Measurements from ENCODE around the gene CDR2. TPM values are rescaled to one million over a fixed set of nuclear protein-coding genes. Genes with fewer than 3 reads are reported as not detected.

Gene CDR2
- total and polyA plus RNA-seq, 2 of the 13 experiments (the other 11 are each of a cell fraction or from before 2014, with no cell fraction given), result 59.0 to 78.9 TPM

GRCh38 chr16:22313876-22314470 is 60.4 kb downstream of the CDR2 start:
- H3K4me2 ChIP-seq (ENCODE audit: low read depth, low read length), result no peak overlapping the region
- H3K79me2 ChIP-seq (ENCODE audit: insufficient read depth, low read length), result no peaks in the 10 kb centered on the region
- no peak overlapping the region for H3K9ac ChIP-seq (ENCODE audit: insufficient read depth, low read depth, low read length)
- peaks cover 72 to 89% of the 10 kb centered on the region in 2 experiments for H3K36me3 ChIP-seq (replicated peaks in 1 of 2; ENCODE audit: control insufficient read depth in 1 of 2, insufficient read depth in 2 of 2, low read length in 2 of 2)
- in situ Hi-C loops (cut with HindIII; ENCODE audit: extremely low pct_ligation_motif_present, low pct_unique_long_range_greater_than_20kb) (no loop called here), intact Hi-C loops (cut with micrococcal nuclease; ENCODE audit: unreplicated experiment) (no loop called here)
- no peak overlapping the region for H2AFZ ChIP-seq (ENCODE audit: low read length)
- ChIA-PET CTCF (ENCODE audit: low intra/inter-chr PET ratio, low total read pairs) (no interaction called here), POLR2A (interaction anchor here (1.3 kb wide), 1 partner anchor 14 kb away, joined by 3 read pairs; no protein-coding TSS in a partner anchor)
- no TSS peak for BruUV-seq (replicated peaks)
- ATAC-seq, result no peak
- no peaks in the 10 kb centered on the region for H3K27me3 ChIP-seq (ENCODE audit: control insufficient read depth in 1 of 2, insufficient read depth in 2 of 2, low read length in 2 of 2)
- no peak for FAIRE-seq
- TF ChIP-seq PAF1 (CRISPR knock-in tag; IDR thresholded peaks at IDR 0.05) (peak; percentile 49; the same call in 1 of the 2 replicates), HOXD1 (CRISPR knock-in tag; IDR thresholded peaks at IDR 0.05) (no peak)
- 0 out of 2 replicates have a peak, but pooled peaks cover 7% of the 10 kb centered on the region for H3K4me1 ChIP-seq (ENCODE audit: insufficient read depth, low read length)
- no peak for DNase-seq (ENCODE audit: low spot score)
- 97% methylated on average over 10 of the region's 10 CpGs for WGBS (ENCODE audit: low lambda C conversion rate)
- no peak overlapping the region for H3K4me3 ChIP-seq (replicated peaks in 1 of 3; ENCODE audit: insufficient read depth in 1 of 3, low read depth in 2 of 3, low read length in 3 of 3)
- peaks cover 5% of the 10 kb centered on the region; the same call in 1 of the 2 replicates for H4K20me1 ChIP-seq (ENCODE audit: insufficient read depth, low read length)
- H3K27ac ChIP-seq (ENCODE audit: extremely low read length, insufficient read depth, low read length), result no peak overlapping the region
- no peaks in the 10 kb centered on the region for H3K9me3 ChIP-seq (ENCODE audit: low read length)

- in situ Hi-C loops (cut with HindIII; ENCODE audit: extremely low pct_ligation_motif_present, low pct_unique_long_range_greater_than_20kb) (no loop called here), intact Hi-C loops (cut with micrococcal nuclease; ENCODE audit: unreplicated experiment) (no loop called here)
- ATAC-seq (no peak), FAIRE-seq (no peak), DNase-seq (ENCODE audit: low spot score) (no peak)
- H3K4me3 ChIP-seq (replicated peaks in 1 of 3; ENCODE audit: insufficient read depth in 1 of 3, low read depth in 2 of 3, low read length in 3 of 3), result no peak overlapping the region
- POLR2A ChIA-PET, result no interaction called here
- BruUV-seq (replicated peaks), result no TSS peak
- 0 out of 2 replicates have a peak, but pooled peaks cover 7% of the 10 kb centered on the region for H3K4me1 ChIP-seq (ENCODE audit: insufficient read depth, low read length)
- H4K20me1 ChIP-seq (ENCODE audit: insufficient read depth, low read length), result no peaks in the 10 kb centered on the region; the same call in 1 of the 2 replicates
- H3K27ac ChIP-seq (ENCODE audit: extremely low read length, insufficient read depth, low read length), result no peak overlapping the region
- H3K9ac ChIP-seq (ENCODE audit: insufficient read depth, low read depth, low read length), result no peak overlapping the region
- no peaks in the 10 kb centered on the region for H3K27me3 ChIP-seq (ENCODE audit: control insufficient read depth in 1 of 2, insufficient read depth in 2 of 2, low read length in 2 of 2)
- H2AFZ ChIP-seq (ENCODE audit: low read length), result no peak overlapping the region
- CTCF ChIA-PET (ENCODE audit: low intra/inter-chr PET ratio, low total read pairs), result no interaction called here
- peaks cover 73 to 89% of the 10 kb centered on the region in 2 experiments for H3K36me3 ChIP-seq (replicated peaks in 1 of 2; ENCODE audit: control insufficient read depth in 1 of 2, insufficient read depth in 2 of 2, low read length in 2 of 2)
- H3K79me2 ChIP-seq (ENCODE audit: insufficient read depth, low read length), result no peaks in the 10 kb centered on the region
- no peaks in the 10 kb centered on the region for H3K9me3 ChIP-seq (ENCODE audit: low read length)
- H3K4me2 ChIP-seq (ENCODE audit: low read depth, low read length), result no peak overlapping the region
- WGBS (ENCODE audit: low lambda C conversion rate), result 95% methylated on average over 22 of the region's 23 CpGs
- 0 out of 2 replicates have a peak, but pooled peaks have one; percentile 17 for TF ChIP-seq ZBTB4 (CRISPR knock-in tag; IDR thresholded peaks at IDR 0.05; ENCODE audit: borderline replicate concordance)
- no peak for TF ChIP-seq TRAFD1 (CRISPR knock-in tag; IDR thresholded peaks at IDR 0.05; ENCODE audit: borderline replicate concordance)
- TF ChIP-seq RBM22 (optimal IDR thresholded peaks at IDR 0.05; ENCODE audit: low read length), result peak; percentile 68
Observed at GRCh38 chr16:22312897-22313781, 61.3 kb downstream of the CDR2 start.

Measured in HepG2 (cell line).